Osteoblast (primary cell): ENCODE measurements around the gene CRYGS. TPM values are rescaled to one million over a fixed set of nuclear protein-coding genes. Genes with fewer than 3 reads are reported as not detected.
"Not testable (repeated sequence)": the region's sequence is repeated elsewhere in the genome, so short reads cannot be mapped to it uniquely, and the experiment has no call there.

Experiments
- DNase-seq: peaks from one replicate; pipeline ENCODE4 v3.0.0; 2011; ENCODE audit warnings: low spot score, mixed read lengths; ENCODE audit not compliant: insufficient read length; ENCODE audit errors: missing footprints
- H2AFZ ChIP-seq: 2 replicates; pipeline ENCODE4 v1.6.0; 2011; ENCODE audit warnings: mild to moderate bottlenecking, low read length
- H3K27ac ChIP-seq: 2 replicates; pipeline ENCODE4 v1.5.1; 2011; ENCODE audit warnings: mild to moderate bottlenecking, low read depth, low read length, moderate library complexity
- H3K27me3 ChIP-seq: 2 replicates; pipeline ENCODE4 v1.6.0; 2012; ENCODE audit warnings: mild to moderate bottlenecking, control low read depth, inconsistent platforms, low read length, moderate library complexity; ENCODE audit not compliant: insufficient read depth
- H3K36me3 ChIP-seq: 2 replicates; pipeline ENCODE4 v1.5.1; 2011; ENCODE audit warnings: mild to moderate bottlenecking, low read length, control low read depth, moderate library complexity; ENCODE audit not compliant: insufficient read depth
- H3K4me1 ChIP-seq: 2 replicates; pipeline ENCODE4 v1.5.1; 2011; ENCODE audit warnings: mild to moderate bottlenecking, low read length, control low read depth, moderate library complexity; ENCODE audit not compliant: insufficient read depth
- H3K4me2 ChIP-seq: 2 replicates; pipeline ENCODE4 v1.6.0; 2011; ENCODE audit warnings: mild to moderate bottlenecking, low read length; ENCODE audit not compliant: insufficient read depth
- H3K4me3 ChIP-seq: fragments of 200-600 bp; sonication (generic); 3 replicates; pipeline ENCODE4 v1.5.1; 2012; ENCODE audit warnings: mild to moderate bottlenecking, low read length, inconsistent platforms; ENCODE audit not compliant: insufficient read depth
- H3K79me2 ChIP-seq: 2 replicates; pipeline ENCODE4 v1.6.0; 2012; ENCODE audit warnings: mild to moderate bottlenecking, low read length, control low read depth, inconsistent platforms; ENCODE audit not compliant: insufficient read depth
- H3K9me3 ChIP-seq: 2 replicates; pipeline ENCODE4 v1.5.1; 2011; ENCODE audit warnings: low read depth, low read length, control low read depth
- H4K20me1 ChIP-seq: 2 replicates; pipeline ENCODE4 v1.6.0; 2012; ENCODE audit warnings: mild to moderate bottlenecking, low read length, control low read depth; ENCODE audit not compliant: insufficient read depth
- CTCF ChIP-seq: IDR thresholded peaks from 2 replicates; pipeline ENCODE4 v1.5.1; 2011; ENCODE audit warnings: mild to moderate bottlenecking, low read depth, low read length, moderate library complexity; ENCODE audit errors: extremely low read depth
- total RNA-seq: library from RNA; depleted of rRNA; stranded (reverse); fragments of >200 nt; gene quantifications from 2 replicates; pipeline ENCODE4 v1.2.3, GENCODE V29; 2012

The CRYGS gene
- total RNA-seq, 1 donor: 1.8 TPM

GRCh38 chr3:186502138-186502948 lies 41.8 kb downstream of the CRYGS start:
- no peaks in the 10 kb centered on the region for H4K20me1 ChIP-seq
- peak overlapping the region; percentile 25 for H3K4me2 ChIP-seq
- H3K4me3 ChIP-seq: peak overlapping the region; percentile 36
- peaks cover 15% of the 10 kb centered on the region for H3K27me3 ChIP-seq
- H3K4me1 ChIP-seq: no peaks in the 10 kb centered on the region
- no peak overlapping the region for H2AFZ ChIP-seq
- no peak overlapping the region for H3K27ac ChIP-seq
- H3K9me3 ChIP-seq: no peaks in the 10 kb centered on the region
- DNase-seq: no peak
- TF ChIP-seq CTCF: no peak
- H3K36me3 ChIP-seq: no peaks in the 10 kb centered on the region
- H3K79me2 ChIP-seq: no peaks in the 10 kb centered on the region

GRCh38 chr3:186499949-186500348 lies 44.2 kb downstream of the CRYGS start:
- not testable (repeated sequence) for DNase-seq, H4K20me1 ChIP-seq, H3K79me2 ChIP-seq, H3K27ac ChIP-seq, H3K36me3 ChIP-seq, H3K4me2 ChIP-seq, H3K4me3 ChIP-seq, H3K4me1 ChIP-seq, H3K9me3 ChIP-seq, H2AFZ ChIP-seq
- H3K27me3 ChIP-seq: peaks cover 15% of the 10 kb centered on the region

- H3K27me3 ChIP-seq: peaks cover 13% of the 10 kb centered on the region
- not testable (repeated sequence) for H3K79me2 ChIP-seq, H3K36me3 ChIP-seq, H3K4me3 ChIP-seq, DNase-seq, H3K27ac ChIP-seq, H3K4me2 ChIP-seq, H3K4me1 ChIP-seq, H2AFZ ChIP-seq, H3K9me3 ChIP-seq, H4K20me1 ChIP-seq
Observed at GRCh38 chr3:186498022-186498421, 46.2 kb downstream of the CRYGS start.

GRCh38 chr3:186497608-186498007 lies 46.6 kb downstream of the CRYGS start:
- peaks cover 18% of the 10 kb centered on the region for H3K27me3 ChIP-seq
- DNase-seq: no peak
- no peaks in the 10 kb centered on the region for H3K4me1 ChIP-seq

More at GRCh38 chr3:186497608-186498007, 46.6 kb downstream of the CRYGS start:
- Histone ChIP-seq H3K79me2 (no peaks in the 10 kb centered on the region), H3K4me3 (no peak overlapping the region), H2AFZ (no peak overlapping the region), H3K9me3 (no peaks in the 10 kb centered on the region), H3K4me2 (no peak overlapping the region), H3K27ac (no peak overlapping the region), H4K20me1 (no peaks in the 10 kb centered on the region), H3K36me3 (no peaks in the 10 kb centered on the region)
- TF ChIP-seq CTCF: no peak
